GM19099 (cell line): Measurements from ENCODE around the gene SEMA6B.
A peak's percentile ranks its signal among the peaks of the same experiment; 100 is the strongest.

ENCODE experiments used
- POLR2A ChIP-seq: IDR thresholded peaks from 3 replicates; pipeline ENCODE4 v1.6.1; 2011; ENCODE audit warnings: low read depth; ENCODE audit not compliant: insufficient read length; ENCODE audit errors: extremely low read depth

Gene SEMA6B

GRCh38 chr19:4543842-4544647 is 15.4 kb downstream of the SEMA6B start:
- no peak for TF ChIP-seq POLR2A

- TF ChIP-seq POLR2A, result no peak
These were observed 16.3 kb downstream of the SEMA6B start for GRCh38 chr19:4542896-4543841.

GRCh38 chr19:4541114-4541805 is 18.2 kb downstream of the SEMA6B start:
- no peak for TF ChIP-seq POLR2A

- peak; percentile 57 for TF ChIP-seq POLR2A
These were observed 19.5 kb downstream of the SEMA6B start, which contains the start of gene LRG1 for GRCh38 chr19:4539693-4540581. Gene LRG1 (minus strand): TSS chr19:4540036. CDS start chr19:4540013, 23 bp downstream.

DNA sequence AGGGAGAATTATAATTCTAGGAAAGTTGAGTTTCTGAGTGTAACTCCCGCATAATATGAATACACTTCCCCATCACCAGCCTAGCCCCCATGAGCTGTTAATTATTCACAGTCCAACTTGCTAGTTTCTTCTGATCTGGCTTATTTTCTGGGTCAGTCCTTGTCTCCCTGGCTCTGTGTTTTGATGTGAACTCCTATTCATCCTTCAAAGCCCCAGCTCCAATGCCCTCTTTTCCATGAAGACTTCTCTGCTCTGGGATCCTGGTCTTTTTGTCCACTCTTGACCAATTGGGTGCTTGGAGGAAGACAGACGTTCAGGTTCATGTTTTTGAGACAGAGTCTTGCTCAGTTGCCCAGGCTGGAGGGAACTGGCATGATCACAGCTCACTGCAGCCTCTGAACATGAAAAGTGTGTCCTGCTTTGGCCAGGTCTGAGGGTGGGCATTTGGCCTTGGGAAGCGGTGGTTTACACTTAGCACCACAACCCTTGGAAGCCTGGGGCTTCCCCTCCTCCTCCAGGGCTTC is 20.3 kb downstream of the SEMA6B start:
- TF ChIP-seq POLR2A, result no peak

DNA sequence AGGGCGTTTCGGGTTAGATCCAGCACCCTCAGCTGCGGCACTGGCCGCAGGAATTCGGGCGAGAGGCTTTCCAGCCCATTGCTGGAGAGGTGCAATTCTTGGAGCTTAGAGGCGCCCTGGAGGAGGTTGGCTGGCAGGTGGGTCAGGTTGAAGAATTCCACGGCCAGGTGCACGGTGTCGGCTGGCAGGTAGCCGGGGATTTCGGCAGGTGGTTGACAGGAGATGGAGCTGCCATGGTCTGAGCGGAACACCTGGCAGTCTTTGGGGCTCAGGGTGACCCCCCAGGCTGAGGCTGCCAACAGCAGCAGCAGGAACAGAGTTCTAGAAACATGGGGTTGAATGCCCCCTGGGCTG is 20.9 kb downstream of the SEMA6B start:
- no peak for TF ChIP-seq POLR2A

- no peak for TF ChIP-seq POLR2A
These were observed 21.4 kb downstream of the SEMA6B start for GRCh38 chr19:4537953-4538600.

DNA sequence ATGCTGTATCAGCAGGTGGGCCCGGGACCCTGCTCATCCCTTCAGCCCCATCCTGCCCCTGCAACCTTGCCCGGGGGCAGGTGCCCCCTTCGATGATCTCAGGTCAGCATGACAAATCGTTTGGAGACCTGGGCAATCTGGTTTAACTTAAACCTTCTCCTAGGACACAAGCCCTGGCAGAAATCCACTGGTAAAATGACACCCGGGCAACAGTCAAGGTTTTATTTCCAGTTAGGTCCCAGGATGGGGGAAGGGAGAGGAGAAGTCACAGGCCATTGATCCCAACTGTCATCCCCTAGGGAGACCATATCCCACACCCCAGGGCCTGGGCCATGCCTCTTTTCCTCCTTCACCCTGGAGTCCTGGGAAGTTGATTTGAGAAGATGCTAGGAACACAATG is 22.7 kb downstream of the SEMA6B start:
- TF ChIP-seq POLR2A, result no peak

- TF ChIP-seq POLR2A, result no peak
These were observed 24.4 kb downstream of the SEMA6B start, which contains the start of gene PLIN5 for GRCh38 chr19:4534836-4535658. Gene PLIN5 (minus strand): TSS chr19:4535224. CDS start chr19:4534074, 1,150 bp downstream.

GRCh38 chr19:4533835-4534424 is 25.6 kb downstream of the SEMA6B start:
- no peak for TF ChIP-seq POLR2A

DNA sequence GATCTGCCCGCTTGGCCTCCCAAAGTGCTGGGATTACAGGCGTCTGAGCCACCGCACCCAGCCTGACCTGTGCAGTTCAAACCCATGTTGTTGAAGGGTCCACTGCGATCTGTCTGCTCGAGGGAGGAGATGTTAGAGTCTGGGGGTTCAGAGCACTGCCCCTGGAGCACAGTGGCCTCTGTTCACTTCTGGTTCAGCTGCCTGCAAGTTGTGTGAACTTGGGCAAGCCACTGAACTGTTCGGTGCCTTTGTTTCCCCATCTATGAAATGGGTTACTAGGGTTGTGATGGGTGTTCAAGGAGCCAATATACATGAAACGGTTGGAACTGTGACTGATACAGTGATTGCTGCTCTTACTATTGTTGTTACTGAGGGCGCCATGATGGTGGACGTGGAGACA is 26.1 kb downstream of the SEMA6B start:
- no peak for TF ChIP-seq POLR2A

- no peak for TF ChIP-seq POLR2A
These were observed 27.8 kb downstream of the SEMA6B start for GRCh38 chr19:4531562-4532165.

DNA sequence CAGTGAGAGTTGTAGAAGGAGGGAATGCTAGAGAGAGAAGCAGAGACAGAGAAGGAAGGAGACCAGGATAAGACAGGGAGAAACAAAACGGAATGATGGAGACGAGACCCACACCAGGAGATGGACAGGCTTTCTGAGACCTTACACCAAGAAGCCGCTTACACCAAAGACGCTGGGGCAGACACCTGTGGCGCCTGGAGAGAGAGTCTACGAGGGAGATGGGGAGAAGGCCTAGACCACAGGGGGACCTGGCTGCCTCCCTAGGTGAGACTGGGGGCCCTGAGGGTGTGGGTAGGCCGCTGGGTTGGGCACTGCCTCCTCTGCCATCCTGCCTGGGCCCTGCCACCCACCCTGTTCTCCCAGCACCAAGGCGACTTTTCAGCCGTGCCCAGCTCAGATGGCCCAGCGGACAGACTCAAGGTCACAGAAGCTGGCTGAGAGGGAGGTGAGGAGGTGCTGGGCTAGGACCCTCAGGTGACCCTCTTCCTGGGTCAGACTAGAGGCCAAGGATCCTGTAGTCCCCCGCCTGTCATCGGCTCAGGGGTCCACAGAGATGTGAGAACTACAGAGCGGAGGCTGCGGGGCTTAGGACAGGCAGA is 29.5 kb downstream of the SEMA6B start:
- TF ChIP-seq POLR2A, result no peak
